Left renal pelvis (tissue), 4 donors: ENCODE data around the gene ASPN. TPM values are rescaled to one million over a fixed set of nuclear protein-coding genes. Genes with fewer than 3 reads are reported as not detected.

Source experiments
- DNase-seq, 4 donors: peaks; one replicate each; pipeline ENCODE4 v3.0.0-alpha.2; 2013; ENCODE audit warnings: low read depth in 4 of 4, low spot score in 3 of 4
- polyA plus RNA-seq, 4 donors: library from polyadenylated mRNA; unstranded; fragments of 120-200 nt; gene quantifications; one replicate each; pipeline ENCODE4 v1.2.1, GENCODE V29; 2013; ENCODE audit not compliant: insufficient read length in 4 of 4

Gene ASPN
- polyA plus RNA-seq, 4 donors: 8.3 to 256 (median 31.6) TPM

DNA sequence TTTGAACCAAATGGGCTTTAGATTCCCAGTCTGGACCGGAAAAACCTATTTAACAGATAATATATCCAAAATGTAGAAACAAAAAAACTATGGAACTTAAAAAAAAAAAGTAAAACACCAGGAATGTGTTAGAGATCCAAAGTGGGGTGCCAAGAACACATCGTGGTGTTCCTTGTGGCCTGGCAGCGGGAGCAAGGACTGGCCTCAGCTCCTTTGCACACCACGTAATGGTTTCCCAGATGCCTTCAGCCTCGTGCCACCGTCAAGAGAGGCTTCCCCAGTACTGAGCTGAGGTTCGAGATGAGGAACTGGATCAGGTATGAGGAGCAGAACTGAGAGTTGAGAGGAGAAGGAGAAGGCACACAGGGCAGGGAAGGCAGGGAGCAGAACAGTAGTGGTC lies 3.5 kb downstream of the ASPN start:
- no peak for DNase-seq

DNA sequence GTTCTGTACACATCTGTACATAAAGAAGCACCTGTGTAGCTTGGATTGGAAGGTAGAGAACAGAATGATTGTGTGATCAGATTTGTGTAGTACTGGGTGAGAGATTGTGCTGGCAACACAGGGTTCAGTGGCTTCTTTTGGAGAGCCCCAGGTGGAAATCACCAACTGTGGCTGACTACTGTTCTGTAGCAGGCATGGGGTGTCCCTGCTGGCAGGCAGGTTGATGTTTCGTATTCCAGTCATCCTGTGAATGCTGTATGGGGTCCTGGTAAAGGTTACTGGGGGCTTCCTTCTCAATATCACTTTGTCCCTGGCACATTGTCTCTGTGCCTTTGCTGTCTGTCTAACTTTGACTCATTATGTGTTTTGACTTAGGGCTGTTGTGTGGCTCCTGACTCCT lies 5.3 kb downstream of the ASPN start:
- no peak for DNase-seq

DNA sequence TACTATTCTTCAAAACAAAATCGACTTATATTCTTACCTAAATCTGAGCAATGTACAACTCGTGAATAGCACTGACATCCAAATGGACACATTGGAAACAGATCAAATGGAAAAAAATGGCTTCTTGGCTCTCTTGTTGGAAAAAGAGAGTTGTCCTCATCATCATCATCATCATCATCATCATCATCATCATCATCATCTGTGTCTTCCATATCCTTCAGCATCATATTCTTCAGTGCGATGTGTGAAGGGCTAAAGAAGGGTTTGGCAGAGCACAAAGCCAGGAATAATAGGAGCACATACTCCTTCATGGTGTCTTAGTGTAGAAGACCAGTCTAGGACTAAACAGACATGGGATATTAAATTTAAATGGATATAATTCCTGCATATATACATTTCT lies 7.7 kb downstream of the ASPN start:
- DNase-seq: no peak

DNA sequence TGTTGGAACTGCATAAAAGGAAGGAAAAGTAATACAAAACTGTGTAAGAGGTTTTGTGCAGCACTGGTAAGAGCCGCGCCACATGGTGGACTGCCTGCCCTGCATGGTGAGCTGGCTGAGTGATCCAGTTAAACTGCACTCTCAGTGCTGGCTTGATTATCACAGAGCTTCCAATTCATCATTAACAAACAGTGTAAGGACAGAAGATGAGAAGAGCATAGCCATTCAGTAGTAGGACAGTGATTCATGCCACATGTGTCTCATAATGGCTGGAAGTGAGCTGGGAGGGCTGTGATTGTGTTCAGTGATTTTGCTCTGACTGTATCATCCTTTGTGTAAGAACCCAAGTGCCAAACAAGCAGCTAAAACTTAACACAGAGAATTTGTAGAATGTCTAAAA lies 14.1 kb downstream of the ASPN start:
- DNase-seq: no peak

DNA sequence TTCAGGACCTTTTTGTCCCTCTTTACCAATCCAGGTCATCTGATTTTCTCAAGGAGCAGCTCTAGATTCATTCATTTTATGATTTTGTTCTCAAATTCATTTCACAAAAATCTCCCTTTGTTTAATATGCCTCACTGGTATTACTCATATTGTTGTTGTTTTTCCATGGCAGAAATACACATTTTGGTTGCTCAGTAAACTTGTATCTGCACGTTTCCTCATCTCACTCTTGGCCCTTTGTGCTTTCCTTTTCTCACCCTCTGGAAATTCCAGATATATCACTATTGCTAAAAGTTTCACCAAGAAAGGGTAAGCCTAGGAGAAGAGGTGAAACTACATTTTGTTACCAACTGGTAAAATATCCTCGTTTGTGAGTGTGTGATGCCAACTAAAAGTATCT lies 14.8 kb downstream of the ASPN start:
- DNase-seq: no peak

DNA sequence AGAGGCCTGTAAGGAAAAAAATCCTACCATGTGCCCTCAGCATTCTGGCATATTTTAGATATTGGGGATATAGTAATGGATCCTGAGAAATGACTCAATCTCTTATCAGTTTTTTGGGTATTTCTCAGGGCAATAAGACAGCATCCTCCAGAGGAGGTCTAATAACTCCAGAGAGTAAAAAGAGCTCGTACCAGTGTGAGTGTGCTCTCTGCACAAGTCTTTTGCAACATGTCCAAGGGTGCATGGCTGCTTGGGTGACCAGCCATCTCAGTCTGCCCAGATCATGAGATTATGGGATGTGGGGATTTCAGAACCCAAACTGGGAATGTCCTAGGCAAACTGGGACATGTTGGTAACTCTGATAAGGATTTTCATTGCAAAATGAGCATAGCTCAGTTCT lies 15.3 kb downstream of the ASPN start:
- no peak for DNase-seq

DNA sequence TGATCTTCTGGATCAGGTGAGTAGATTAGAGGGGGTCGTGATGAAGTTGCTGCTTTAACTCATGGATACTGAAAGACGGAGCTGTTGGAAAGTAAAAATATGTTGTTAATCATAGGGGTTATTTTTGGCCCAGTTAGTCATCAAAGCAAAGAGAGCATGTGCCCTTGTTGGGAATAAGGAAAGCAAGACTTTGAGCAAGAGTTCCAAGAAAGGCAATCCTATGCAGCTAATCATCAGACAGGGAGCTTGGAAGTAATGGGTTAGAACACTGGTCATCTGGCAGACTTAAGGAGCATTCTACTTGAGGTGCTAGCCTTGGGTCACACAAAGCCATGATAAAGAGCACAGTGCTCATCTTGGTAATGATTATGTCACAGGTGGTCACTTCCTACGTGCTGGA lies 18.3 kb downstream of the ASPN start:
- DNase-seq: no peak

DNA sequence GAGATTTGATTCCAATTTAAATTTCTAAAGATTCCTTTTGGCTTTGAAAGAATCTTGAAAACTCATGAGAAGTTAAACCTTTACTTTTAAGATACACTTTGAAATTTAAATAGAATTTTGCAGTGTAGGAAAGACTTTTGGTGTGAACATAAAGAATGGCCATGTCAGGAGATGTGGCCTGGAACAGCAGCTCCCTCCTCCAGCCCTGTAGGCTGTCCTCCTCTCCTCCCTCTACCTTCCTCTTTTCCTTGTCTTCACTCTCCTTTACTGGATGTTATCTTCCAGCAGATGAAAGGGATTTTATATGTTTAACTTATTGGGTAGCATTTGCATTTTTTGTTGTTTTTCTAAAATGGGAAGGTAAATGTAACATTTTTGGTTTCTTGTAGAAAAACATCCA lies 18.9 kb downstream of the ASPN start:
- DNase-seq: no peak

DNA sequence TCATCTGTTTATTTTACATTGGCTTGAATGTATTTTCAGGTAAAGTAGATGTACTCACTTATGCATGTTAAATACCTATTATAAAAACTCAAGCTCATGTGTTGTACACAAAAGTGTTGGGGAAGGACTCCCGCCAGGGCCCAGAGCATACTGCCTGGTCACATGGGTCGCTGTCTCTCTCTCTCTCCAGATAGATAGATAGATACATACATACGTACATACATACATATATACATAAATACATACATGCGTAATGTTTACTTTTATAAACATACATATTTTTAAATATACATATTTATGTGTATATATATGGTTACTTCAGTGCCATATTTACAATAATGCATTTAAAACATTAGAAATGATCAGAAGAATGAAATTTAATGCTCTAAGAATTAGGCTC lies 24.7 kb downstream of the ASPN start:
- no peak for DNase-seq

DNA sequence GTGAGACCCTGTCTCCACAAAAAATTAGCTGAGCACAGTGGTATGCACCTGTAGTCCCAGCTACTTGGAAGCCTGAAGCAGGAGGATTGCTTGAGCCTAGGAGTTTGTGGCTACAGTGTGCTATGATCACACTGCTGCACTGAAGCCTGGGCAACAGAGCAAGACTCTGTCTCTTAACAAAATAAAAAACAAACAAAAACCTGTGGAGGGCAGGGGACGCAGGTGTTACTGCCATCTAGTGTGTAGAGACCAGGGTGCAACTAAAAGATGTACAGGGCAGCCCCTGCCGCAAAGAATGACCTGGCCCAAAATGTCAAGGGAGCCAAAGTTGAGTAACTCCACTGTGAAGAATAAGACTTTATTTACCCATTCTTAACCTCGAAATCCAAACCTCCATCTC lies 27.1 kb downstream of the ASPN start:
- no peak for DNase-seq

DNA sequence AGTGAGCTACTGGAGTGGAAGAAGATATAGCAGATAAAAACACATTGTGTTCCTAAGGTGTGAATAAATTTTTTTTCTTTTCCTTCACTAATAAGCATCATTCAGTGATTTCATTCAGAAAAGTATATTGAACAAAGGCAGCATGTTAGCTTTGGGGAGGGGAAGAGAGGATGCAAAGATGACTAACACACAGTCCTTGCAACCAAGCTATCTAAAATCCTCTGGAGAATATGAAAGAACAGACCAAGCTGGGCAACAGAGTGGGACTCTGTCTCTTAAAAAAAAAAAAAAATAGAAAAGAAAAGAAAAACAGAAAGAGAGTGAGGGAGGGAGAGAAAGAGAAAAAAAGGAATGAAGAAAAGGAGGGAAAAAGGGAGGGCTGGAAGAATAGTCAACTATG lies 35.8 kb downstream of the ASPN start:
- DNase-seq: no peak

DNA sequence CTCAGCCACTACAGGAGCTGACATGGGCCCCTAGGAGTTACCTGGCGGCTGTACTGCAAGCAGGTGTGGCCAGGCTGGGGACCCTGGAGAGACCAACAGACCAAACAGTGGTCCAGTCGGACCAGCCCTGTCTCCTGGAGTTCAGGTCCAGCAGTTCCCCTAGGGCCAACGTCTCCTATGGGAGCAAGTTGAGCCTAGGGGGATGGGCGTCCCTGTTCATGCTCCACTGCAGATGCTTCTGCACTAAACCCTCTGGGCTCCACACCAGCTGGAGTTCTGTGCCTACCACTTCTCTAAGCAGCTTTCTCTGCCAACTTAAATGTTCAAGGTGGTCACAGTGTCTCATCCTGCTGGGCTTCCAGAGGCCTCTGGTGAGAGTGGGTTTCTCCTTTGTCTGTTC lies 37.5 kb downstream of the ASPN start:
- DNase-seq: no peak

DNA sequence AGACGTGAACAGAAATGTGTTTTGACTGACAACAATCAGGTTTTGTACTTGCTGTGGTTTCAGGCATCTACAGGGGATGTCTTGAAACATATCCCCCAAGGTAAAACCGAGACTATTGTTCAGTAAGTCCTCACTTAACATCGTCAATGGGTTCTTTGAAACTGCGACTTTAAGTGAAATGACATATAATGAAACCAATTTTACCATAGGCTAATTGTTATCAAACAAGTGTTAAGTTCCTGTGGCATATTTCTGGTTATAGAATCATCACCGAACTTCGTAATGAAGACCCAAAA lies 41.6 kb downstream of the ASPN start:
- DNase-seq: no peak

DNA sequence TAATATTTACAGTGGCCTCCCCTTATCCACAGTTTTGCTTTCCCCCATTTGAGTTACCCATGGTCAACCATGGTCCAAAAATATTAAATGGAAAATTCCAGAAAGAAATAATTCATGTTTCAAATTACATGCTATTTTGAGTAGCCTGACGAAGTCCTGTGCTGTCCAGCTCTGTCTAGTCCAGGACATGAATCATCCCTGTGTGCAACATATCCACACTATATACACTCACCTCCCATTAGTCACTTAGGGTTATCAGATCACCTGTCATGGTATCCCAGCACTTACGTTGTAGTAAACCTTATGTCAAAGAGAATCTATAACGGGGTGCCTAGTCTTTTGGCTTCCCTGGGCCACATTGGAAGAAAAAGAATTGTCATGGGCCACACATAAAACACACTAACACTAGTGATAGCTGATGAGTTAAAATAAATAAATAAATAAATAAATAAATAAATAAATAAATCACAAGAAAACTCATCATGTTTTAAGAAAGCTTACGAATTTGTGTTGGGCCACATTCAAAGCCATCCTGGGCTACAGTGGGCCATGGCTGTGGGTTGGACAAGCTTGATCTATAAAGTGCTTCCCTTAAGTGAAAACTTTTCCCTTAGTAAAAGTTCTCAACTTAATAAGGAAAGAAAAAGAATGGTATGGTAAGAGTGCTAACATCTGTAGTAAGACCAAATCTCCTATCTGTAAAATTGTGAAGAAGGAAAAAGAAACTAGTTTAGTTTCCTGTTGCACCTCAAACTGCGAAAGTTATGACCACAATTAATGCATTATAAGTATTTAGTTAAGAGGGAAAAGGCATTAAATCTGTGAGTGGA lies 42.2 kb downstream of the ASPN start:
- no peak for DNase-seq

DNA sequence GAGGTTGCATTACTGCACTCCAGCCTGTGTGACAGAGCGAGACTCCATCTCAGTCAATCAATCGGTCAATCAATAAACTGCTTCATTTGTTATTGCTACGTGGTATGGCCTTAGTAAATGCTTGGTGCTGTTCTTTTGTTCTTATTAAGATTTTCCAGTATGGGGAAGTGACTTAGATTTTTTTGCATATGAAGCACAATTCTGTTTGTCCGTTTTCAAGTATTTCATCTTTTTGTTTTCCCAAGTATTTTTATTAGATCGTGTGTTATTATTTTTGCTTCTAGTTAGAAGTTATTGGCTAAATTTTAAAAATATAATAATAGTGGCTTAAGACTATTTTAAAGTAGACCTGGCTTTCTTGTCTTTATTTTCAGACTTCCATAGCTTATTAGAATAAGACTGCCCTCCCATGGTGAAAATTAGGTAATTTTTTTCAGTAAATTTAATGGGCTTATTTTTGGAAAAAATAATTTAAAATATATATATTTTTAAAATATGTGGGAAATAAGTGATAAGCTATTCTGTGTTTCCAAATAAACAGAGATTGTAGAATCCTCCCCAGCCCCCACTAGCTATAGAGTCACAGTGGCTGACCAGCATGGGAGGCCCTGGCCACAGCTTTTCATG lies 43.3 kb downstream of the ASPN start:
- DNase-seq: no peak

DNA sequence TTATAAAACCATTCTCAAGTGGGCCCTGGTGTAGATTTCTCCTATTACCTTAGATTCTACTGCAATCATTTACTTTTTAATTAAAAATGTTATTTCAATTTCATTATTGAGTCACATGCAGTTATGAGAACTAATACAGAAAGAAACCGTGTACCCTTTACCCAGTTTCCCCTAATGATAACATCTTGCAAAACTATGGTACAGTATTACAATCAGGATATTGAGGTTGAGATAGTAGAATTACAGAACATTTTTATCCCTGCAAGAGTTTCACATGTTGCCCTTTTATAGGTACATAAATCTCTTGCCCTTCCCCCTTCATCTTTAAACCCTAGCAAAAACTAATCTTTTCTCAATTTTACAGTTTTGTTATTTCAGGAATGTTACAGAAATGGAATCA lies 47.0 kb downstream of the ASPN start:
- no peak for DNase-seq

DNA sequence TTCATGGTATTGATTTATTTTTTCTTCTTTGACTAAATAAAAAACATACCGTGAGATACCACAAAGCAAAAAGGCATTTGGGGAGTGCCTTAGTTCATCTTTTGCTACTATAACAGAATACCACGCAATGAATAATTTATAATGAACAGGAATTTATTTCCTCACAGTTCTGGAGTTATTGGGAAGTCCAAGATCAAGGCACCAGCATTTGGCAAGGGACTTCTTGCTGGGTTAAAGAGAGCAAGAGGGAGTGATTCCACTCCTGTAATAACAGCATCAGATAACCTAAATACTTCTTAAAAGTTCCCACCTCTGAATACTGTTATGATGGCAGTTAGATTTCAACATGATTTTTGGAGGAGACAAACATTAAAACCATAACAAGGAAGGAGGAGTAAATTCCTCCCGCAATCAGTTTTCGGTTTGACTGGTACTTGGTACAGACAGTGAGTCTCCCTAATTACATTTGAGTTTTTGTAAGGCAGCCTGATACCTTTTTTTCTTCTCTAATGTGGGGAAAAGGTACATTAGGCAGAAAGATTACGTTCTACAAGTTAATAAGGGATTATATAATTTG lies 49.2 kb downstream of the ASPN start:
- DNase-seq: no peak

DNA sequence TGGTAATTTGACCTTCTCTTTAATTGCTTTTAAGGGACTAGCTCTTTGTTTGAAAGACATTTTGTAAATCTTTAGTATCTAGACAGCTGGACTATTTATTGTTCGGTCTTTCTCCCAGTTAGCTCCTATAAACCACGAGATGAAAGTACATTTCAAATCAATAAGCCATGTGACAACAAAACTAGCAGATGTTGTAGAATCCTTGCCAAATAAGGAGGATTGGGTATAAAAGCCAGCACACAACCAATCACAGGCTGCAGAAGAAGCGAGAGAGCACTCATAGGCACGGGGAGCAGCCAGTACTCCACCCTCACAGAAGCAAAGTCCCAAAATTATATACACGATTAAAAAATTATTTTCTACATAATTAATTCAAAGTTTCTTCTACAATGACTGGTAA lies 50.0 kb downstream of the ASPN start:
- no peak for DNase-seq

DNA sequence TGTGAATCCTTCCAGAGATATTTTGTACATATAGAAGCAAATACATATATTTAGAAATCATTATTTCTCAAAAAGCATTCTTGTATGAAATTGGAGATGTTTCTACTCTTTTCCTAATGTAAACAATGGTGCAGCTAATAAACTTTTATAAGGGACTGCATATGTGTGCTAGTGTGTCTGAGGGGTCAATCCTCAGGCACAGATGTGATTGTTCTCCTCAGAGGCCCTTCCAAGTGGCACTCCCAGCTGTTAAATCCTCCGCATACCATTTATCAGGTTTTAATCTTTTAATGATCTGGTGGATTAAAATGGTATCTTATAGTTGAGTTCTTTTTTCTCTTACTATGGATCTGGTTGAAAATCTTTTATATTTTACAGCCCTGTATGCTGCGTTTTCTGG lies 52.5 kb downstream of the ASPN start:
- no peak for DNase-seq

DNA sequence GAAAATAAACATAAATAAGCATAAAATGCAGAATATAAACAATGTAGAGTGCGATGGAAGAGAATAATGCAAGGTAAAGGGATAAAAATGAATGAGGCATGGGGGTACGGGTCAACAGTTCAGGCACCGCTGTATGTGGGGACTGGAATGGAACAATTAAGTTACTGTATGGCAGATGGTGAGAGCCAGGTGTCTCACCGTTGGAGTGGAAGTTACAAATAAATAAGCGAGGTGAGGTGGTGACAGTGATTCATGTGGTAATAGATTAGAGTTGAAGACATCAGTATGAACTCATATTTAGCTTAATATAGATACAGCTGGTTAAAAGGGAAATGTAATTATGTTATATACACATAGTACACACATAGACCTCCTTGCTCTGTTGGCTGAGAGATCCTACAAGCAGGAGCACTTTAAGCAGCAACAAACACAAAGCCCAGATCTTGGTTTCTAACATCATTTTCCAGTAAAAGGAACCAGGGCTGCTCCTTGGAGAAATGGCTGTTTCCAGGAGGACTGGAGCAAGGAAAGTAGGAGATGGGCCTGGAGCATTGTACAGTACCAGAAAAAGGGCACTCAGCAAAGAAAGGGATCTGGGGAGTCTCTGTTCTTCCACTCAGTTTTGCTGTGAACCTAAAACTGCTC lies 55.7 kb downstream of the ASPN start:
- DNase-seq: no peak

DNA sequence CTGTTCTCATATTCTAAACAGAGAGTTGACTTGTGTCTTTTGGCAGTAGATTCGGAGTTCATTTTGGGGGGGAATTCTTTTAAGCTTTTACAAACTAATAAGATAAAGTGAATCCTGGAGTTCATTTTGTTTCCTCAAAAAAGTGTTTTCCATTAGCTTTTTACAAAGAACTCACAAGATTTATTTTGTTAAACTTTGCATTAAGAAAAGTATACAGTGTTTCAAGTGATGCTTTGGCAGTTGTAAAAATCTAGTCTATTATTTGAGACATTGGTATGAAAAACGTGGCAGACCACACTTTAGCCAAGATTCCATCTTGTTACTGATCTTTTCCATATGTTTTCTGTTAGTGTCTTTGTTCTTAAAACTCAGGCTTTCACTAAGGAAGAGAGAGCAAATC lies 56.8 kb downstream of the ASPN start:
- peak; percentile 49 to 64 (median 59) for DNase-seq

DNA sequence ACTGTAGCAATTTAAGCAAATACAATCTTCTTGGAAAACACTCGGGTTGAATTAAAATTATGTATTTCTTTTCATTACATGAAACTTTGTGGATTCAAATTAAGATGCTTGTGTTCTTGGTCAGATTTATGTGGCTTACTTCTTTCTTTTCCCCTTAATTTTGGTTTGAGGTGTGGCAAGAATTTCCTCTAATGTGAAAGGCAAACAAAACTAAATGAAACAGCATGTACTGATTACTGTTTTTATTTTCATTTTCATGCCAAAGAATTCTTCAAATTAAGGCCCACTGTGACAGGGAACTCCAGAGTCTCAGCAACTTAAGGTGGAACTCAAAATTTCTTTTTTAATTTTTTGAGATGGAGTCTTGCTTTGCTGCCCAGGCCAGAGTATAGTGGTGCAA lies 58.0 kb downstream of the ASPN start, which contains the start of gene OMD:
OMD (minus strand) TSS at position 132 of the 400 bp plus-strand sequence. CDS start 6,913 bp downstream, outside the sequence.
- no peak for DNase-seq
